Hypothalamus (tissue), 51 donors: Measurements from ENCODE around the gene RABGGTA.
A peak's percentile ranks its signal among the peaks of the same experiment; 100 is the strongest.
"Not testable (repeated sequence)": the region's sequence is repeated elsewhere in the genome, so short reads cannot be mapped to it uniquely, and the experiment has no call there.

Experiments
- DNase-seq, 51 donors: peaks; one replicate each; lab custom pipeline; 2025; lab: John Stamatoyannopoulos, UW

The RABGGTA gene

GRCh38 chr14:24231263-24232120, 39.9 kb downstream of the RABGGTA start:
- peak in 1 of 51 donors; percentile 40 for DNase-seq

DNA sequence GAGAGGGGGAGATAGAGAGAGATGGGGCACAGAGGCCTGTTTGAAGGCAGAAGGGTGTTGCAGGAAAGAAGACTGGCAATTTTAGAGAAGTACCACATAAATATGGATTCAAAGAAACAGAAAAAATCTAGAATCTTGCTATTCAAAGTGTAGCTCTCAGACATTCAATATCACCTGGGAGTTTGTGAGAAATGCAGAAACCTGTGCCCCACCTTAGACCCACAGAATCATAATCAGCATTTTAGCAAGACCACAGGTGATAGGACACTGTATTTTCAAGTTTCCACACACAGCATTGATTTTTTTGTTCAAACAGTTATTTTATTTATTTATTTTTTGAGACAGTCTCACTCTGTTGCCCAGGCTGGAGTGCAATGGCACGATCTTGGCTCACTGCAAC, 42.5 kb downstream of the RABGGTA start:
- no peak for DNase-seq

DNA sequence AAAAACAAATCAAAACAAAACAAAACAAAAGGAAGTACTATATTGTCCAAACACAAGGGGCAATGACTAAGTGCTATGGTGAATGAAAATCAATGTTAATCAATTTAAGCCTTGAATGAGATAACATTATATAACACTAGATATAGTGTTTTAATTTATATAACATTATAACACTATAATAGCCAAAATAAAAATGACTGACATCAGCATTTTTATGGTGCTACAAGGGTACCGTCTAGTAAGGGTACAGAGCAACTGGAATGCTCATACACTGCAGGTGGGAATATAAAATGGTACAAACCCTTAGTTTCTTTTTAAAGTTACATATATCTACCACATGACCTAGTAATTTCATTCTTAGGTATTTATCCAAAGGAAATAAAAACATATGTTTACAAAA, 44.9 kb downstream of the RABGGTA start:
- DNase-seq: no peak

- DNase-seq: no peak
Measured at GRCh38 chr14:24224618-24225071, 46.8 kb downstream of the RABGGTA start.

DNA sequence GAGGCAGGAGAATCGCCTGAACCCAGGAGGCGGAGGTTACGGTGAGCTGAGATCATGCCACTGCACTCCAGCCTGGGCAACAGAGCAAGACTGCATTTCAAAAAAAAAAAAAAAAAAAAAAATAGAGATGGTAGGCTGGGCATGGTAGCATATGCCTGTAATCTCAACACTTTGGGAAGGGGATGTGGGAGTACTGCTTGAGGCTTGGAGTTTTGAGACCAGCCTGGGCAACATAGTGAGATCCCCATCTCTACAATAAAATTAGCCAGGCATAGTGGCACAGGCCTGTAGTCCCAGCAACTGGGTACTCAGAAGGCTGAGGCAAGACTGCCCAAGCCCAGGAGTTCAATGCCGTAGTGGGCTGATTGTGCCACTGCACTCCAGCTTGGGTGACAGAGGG, 48.4 kb downstream of the RABGGTA start:
- not testable (repeated sequence) for DNase-seq

GRCh38 chr14:24219521-24219920, 51.9 kb downstream of the RABGGTA start:
- no peak for DNase-seq

DNA sequence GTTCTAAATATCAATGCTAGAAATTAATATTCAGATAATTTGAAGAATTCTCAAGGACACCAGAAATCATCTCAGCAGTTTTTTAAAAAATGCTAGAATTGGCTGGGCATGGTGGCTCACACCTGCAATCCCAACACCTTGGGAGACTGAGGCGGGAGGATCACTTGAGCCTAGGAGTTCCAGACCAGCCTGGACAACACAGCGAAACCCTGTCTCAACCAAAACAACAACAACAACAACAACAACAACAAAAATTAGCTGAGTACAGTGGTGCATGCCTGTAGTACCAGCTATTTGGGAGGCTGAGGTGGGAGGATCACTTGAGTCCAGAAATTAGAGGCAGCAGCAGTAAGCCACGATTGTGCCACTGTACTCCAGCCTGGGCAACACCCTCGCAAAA, 52.3 kb downstream of the RABGGTA start:
- DNase-seq: no peak

DNA sequence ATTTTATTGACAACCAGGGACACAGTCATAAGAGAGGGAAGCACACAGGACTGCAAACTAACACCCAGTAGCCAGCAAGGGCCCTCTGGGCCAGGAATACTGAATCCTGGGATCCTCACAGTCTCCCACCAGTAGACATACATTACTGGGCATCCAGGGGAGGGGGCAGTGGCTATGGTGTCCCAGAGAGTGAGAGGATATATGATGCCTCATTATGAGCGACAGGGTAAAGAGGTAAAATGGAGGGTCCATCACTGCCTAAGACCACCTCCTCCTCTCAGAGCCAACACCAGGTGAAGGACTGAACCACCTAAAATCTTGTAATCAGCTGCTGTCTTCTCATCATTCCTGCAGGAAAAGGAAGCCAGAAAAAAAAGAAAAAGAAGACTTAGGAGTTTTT, 54.5 kb downstream of the RABGGTA start:
- DNase-seq: not testable (repeated sequence)

DNA sequence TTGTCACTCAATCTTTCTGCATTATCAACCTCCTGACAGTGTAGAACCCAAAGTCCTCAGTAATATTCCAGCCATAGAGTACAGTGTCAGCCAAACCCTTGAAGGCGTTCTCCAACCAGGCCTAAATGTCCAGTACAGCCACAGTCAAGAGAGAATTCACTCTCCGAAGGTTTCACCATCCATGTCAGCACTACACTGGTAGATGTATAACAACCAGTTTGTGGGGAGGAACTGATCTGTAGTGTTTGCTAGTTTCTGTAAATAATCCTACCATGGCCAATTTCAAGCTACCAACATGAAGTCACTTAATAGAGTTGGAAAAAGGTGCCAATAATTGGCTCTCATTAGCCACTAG, 55.1 kb downstream of the RABGGTA start:
- no peak for DNase-seq
